Esophagus squamous epithelium (tissue), 4 donors: ENCODE measurements around the gene TSHZ2.

ENCODE experiments used
- CTCF ChIP-seq, 6 experiments: fragments of 450-650 bp in 4 of 6; fragments of 200-600 bp in 2 of 6; sonication (generic) in 2 of 6; IDR thresholded peaks; one replicate each; pipeline ENCODE4 v1.5.1; 2016 to 2019; ENCODE audit warnings: antibody characterized with exemption in 6 of 6, mild to moderate bottlenecking in 4 of 6, moderate library complexity in 4 of 6
- POLR2A ChIP-seq, 4 donors: fragments of 450-650 bp; IDR thresholded peaks; one replicate each; pipeline ENCODE4 v1.6.1; 2017; ENCODE audit warnings: antibody characterized with exemption in 4 of 4, mild to moderate bottlenecking in 4 of 4, moderate library complexity in 3 of 4

- TF ChIP-seq CTCF (IDR thresholded peaks at IDR 0.05) (no peak), POLR2A (IDR thresholded peaks at IDR 0.05) (no peak)
Measured at GRCh38 chr20:53399592-53400335, 427.6 kb downstream of the TSHZ2 start.
